Measurements from ENCODE around the gene CDK14.

The CDK14 gene

GRCh38 chr7:90613088-90613498 is 17.0 kb downstream of the CDK14 start:
- TF ChIP-seq CTCF (IDR thresholded peaks at IDR 0.05; ENCODE audit: low read depth, low read length, missing control alignments): no peak
- DNase-seq (ENCODE audit: extremely low read depth, low read depth): no peak
- H3K4me3 ChIP-seq (replicated peaks; ENCODE audit: low read depth, low read length): no peak overlapping the region

GRCh38 chr7:90617442-90617841 is 21.3 kb downstream of the CDK14 start:
- no peak for DNase-seq (ENCODE audit: extremely low read depth, low read depth)
- H3K4me3 ChIP-seq (replicated peaks; ENCODE audit: low read depth, low read length): no peak overlapping the region
- TF ChIP-seq CTCF (IDR thresholded peaks at IDR 0.05; ENCODE audit: low read depth, low read length, missing control alignments): no peak

GRCh38 chr7:90618876-90619275 is 22.8 kb downstream of the CDK14 start:
- no peak for TF ChIP-seq CTCF (IDR thresholded peaks at IDR 0.05; ENCODE audit: low read depth, low read length, missing control alignments)
- H3K4me3 ChIP-seq (replicated peaks; ENCODE audit: low read depth, low read length): no peak overlapping the region
- DNase-seq (ENCODE audit: extremely low read depth, low read depth): no peak

GRCh38 chr7:90621125-90621746 is 25.1 kb downstream of the CDK14 start:
- no peak for DNase-seq (ENCODE audit: extremely low read depth, low read depth)
- TF ChIP-seq CTCF (IDR thresholded peaks at IDR 0.05; ENCODE audit: low read depth, low read length, missing control alignments): no peak

GRCh38 chr7:90621747-90622140 is 25.6 kb downstream of the CDK14 start:
- no peak for TF ChIP-seq CTCF (IDR thresholded peaks at IDR 0.05; ENCODE audit: low read depth, low read length, missing control alignments)
- no peak for DNase-seq (ENCODE audit: extremely low read depth, low read depth)
- no peak overlapping the region for H3K4me3 ChIP-seq (replicated peaks; ENCODE audit: low read depth, low read length)

More at GRCh38 chr7:90621125-90621746, 25.1 kb downstream of the CDK14 start:
- H3K4me3 ChIP-seq (replicated peaks; ENCODE audit: low read depth, low read length): no peak overlapping the region

GRCh38 chr7:90622670-90623069 is 26.5 kb downstream of the CDK14 start:
- no peak overlapping the region for H3K4me3 ChIP-seq (replicated peaks; ENCODE audit: low read depth, low read length)
- DNase-seq (ENCODE audit: extremely low read depth, low read depth): no peak
- TF ChIP-seq CTCF (IDR thresholded peaks at IDR 0.05; ENCODE audit: low read depth, low read length, missing control alignments): no peak
